HCT116 (cell line): ENCODE measurements around the gene CHST11. TPM values are rescaled to one million over a fixed set of nuclear protein-coding genes. Genes with fewer than 3 reads are reported as not detected.

Experiments
- ATAC-seq: fragments of 200-7000 bp; cut with Tn5 transposase; 2 replicates; pipeline ENCODE4 v1.9.1; 2020; ENCODE audit warnings: mild to moderate bottlenecking, moderate library complexity
- BruUV-seq: library from RNA; stranded (reverse); fragments of 400-500 nt; replicated peaks from 2 replicates; lab custom pipeline; 2021; lab: Mats Ljungman, UMichigan
- CTCF ChIA-PET: fragments of 300-600 bp; sonication (Branson Sonifier 250); formaldehyde crosslinking; loops from one replicate; lab custom pipeline; 2021; ENCODE audit warnings: antibody characterized with exemption; lab: Charles Lee
- POLR2A ChIA-PET: fragments of 300-600, 350-600 bp; sonication (Branson Sonifier 250); formaldehyde crosslinking; loops from one replicate; lab custom pipeline; 2021; ENCODE audit warnings: antibody characterized with exemption; lab: Charles Lee
- RAD21 ChIA-PET, 2 experiments: fragments of 300-600 bp; sonication (Branson Sonifier 250); formaldehyde crosslinking; loops; one replicate each; lab custom pipeline; 2023; ENCODE audit warnings: low total read pairs in 2 of 2; ENCODE audit not compliant: uncharacterized antibody in 2 of 2, unreplicated experiment in 2 of 2, low non-redundant PET in 1 of 2; lab: Charles Lee
- DNase-seq: peaks from one replicate; pipeline ENCODE4 v3.0.0-alpha.2; 2010; ENCODE audit warnings: low read depth, low spot score
- H2AFZ ChIP-seq: fragments of 200-600 bp; shearing (Covaris generic), sonication (generic); 2 replicates; pipeline ENCODE4 v1.6.1; 2017; ENCODE audit warnings: low read depth, mixed run types, mixed read lengths, antibody characterized with exemption, low read length; ENCODE audit not compliant: poor library complexity, severe bottlenecking
- H3K27ac ChIP-seq: 2 replicates; pipeline ENCODE4 v1.5.1; 2012; ENCODE audit warnings: low read depth, low read length
- H3K27me3 ChIP-seq: fragments of 200-600 bp; sonication (generic); 2 replicates; pipeline ENCODE4 v1.6.1; 2016; ENCODE audit warnings: mixed run types, low read length, mixed read lengths; ENCODE audit not compliant: insufficient read depth
- H3K36me3 ChIP-seq, 2 experiments: fragments of 200-500 bp in 1 of 2; fragments of 200-600 bp in 1 of 2; sonication (Bioruptor generic) in 1 of 2; sonication (generic) in 1 of 2; 2 replicates each; pipeline versions ENCODE4 v1.5.1 to v1.6.1; 2014 to 2016; ENCODE audit warnings: low read length in 2 of 2, inconsistent platforms in 1 of 2, mixed read lengths in 1 of 2, mixed run types in 1 of 2; ENCODE audit not compliant: insufficient read depth in 2 of 2, control insufficient read depth in 1 of 2
- H3K4me1 ChIP-seq, 2 experiments: fragments of 200-600 bp in 1 of 2; sonication (generic) in 1 of 2; 2 replicates each; pipeline versions ENCODE4 v1.5.1 to v1.6.1; 2012 to 2017; ENCODE audit warnings: low read length in 2 of 2, inconsistent platforms in 1 of 2, mild to moderate bottlenecking in 1 of 2, mixed read lengths in 1 of 2, mixed run types in 1 of 2, moderate library complexity in 1 of 2; ENCODE audit not compliant: insufficient read depth in 2 of 2, control insufficient read depth in 1 of 2
- H3K4me2 ChIP-seq: fragments of 200-600 bp; sonication (generic); 2 replicates; pipeline ENCODE4 v1.6.1; 2017; ENCODE audit warnings: mixed run types, low read length, mixed read lengths
- H3K4me3 ChIP-seq, 2 experiments: fragments of 200-600 bp in 1 of 2; sonication (generic) in 1 of 2; replicated peaks in 1 of 2; 2 replicates each; pipeline ENCODE4 v1.5.1; 2011 to 2016; ENCODE audit warnings: low read length in 2 of 2, control low read depth in 1 of 2, low read depth in 1 of 2, mild to moderate bottlenecking in 1 of 2, mixed read lengths in 1 of 2, mixed run types in 1 of 2
- H3K79me2 ChIP-seq: fragments of 200-600 bp; sonication (generic); 2 replicates; pipeline ENCODE4 v1.6.1; 2017; ENCODE audit warnings: mild to moderate bottlenecking, mixed run types, low read length, moderate library complexity, mixed read lengths; ENCODE audit not compliant: insufficient read depth
- H3K9ac ChIP-seq: fragments of 200-600 bp; sonication (generic); 2 replicates; pipeline ENCODE4 v1.6.1; 2016; ENCODE audit warnings: low read length, mixed read lengths
- H3K9me2 ChIP-seq: fragments of 200-600 bp; sonication (generic), shearing (Covaris generic); 2 replicates; pipeline ENCODE4 v1.6.1; 2017; ENCODE audit warnings: mixed run types, mild to moderate bottlenecking, moderate library complexity; ENCODE audit not compliant: insufficient read depth
- H3K9me3 ChIP-seq, 2 experiments: fragments of 200-500 bp in 1 of 2; fragments of 200-600 bp in 1 of 2; sonication (Bioruptor generic) in 1 of 2; sonication (generic) in 1 of 2; 2 replicates each; pipeline ENCODE4 v1.6.1; 2014 to 2017; ENCODE audit warnings: low read length in 2 of 2, mixed read lengths in 2 of 2, inconsistent platforms in 1 of 2, low read depth in 1 of 2, mild to moderate bottlenecking in 1 of 2, mixed run types in 1 of 2, moderate library complexity in 1 of 2; ENCODE audit not compliant: control insufficient read depth in 1 of 2, insufficient read depth in 1 of 2
- H4K20me1 ChIP-seq: fragments of 200-600 bp; sonication (generic), shearing (Covaris generic); 2 replicates; pipeline ENCODE4 v1.6.1; 2017; ENCODE audit warnings: mixed run types, mild to moderate bottlenecking, moderate library complexity; ENCODE audit not compliant: insufficient read depth
- CBX3 ChIP-seq: IDR thresholded peaks from 2 replicates; pipeline ENCODE4 v1.6.1; 2012; ENCODE audit warnings: low read depth
- CEBPB ChIP-seq: IDR thresholded peaks from 2 replicates; pipeline ENCODE4 v1.6.1; 2012; ENCODE audit warnings: low read depth
- EGR1 ChIP-seq: IDR thresholded peaks from 2 replicates; pipeline ENCODE4 v1.6.1; 2012; ENCODE audit warnings: low read depth
- ELF1 ChIP-seq: IDR thresholded peaks from 2 replicates; pipeline ENCODE4 v1.6.1; 2012; ENCODE audit warnings: low read depth, borderline replicate concordance
- FOSL1 ChIP-seq: IDR thresholded peaks from 2 replicates; pipeline ENCODE4 v1.6.1; 2012; ENCODE audit warnings: low read depth
- JUND ChIP-seq: IDR thresholded peaks from 2 replicates; pipeline ENCODE4 v1.6.1; 2012
- POLR2A ChIP-seq: IDR thresholded peaks from 2 replicates; pipeline ENCODE4 v1.7.0; 2011; ENCODE audit warnings: borderline replicate concordance; ENCODE audit not compliant: insufficient read depth, insufficient read length; ENCODE audit errors: extremely low read depth
- POLR2AphosphoS5 ChIP-seq: IDR thresholded peaks from 2 replicates; pipeline ENCODE4 v1.6.1; 2011; ENCODE audit warnings: mild to moderate bottlenecking, low read depth, low read length, moderate library complexity
- RAD21 ChIP-seq: IDR thresholded peaks from 2 replicates; pipeline ENCODE4 v1.6.1; 2012; ENCODE audit warnings: low read depth, mild to moderate bottlenecking
- SIN3A ChIP-seq: IDR thresholded peaks from 2 replicates; pipeline ENCODE4 v1.6.1; 2012; ENCODE audit warnings: low read depth
- SRF ChIP-seq: IDR thresholded peaks from 2 replicates; pipeline ENCODE4 v1.6.1; 2012; ENCODE audit warnings: low read depth
- TCF7L2 ChIP-seq: IDR thresholded peaks from 2 replicates; pipeline ENCODE4 v1.7.0; 2011; ENCODE audit warnings: borderline replicate concordance, inconsistent platforms; ENCODE audit not compliant: insufficient read depth, insufficient read length; ENCODE audit errors: extremely low read depth
- YY1 ChIP-seq: IDR thresholded peaks from 2 replicates; pipeline ENCODE4 v1.6.1; 2011; ENCODE audit warnings: low read length, low read depth, moderate library complexity, mild to moderate bottlenecking; ENCODE audit not compliant: insufficient replicate concordance; ENCODE audit errors: extremely low read depth
- ZNF274 ChIP-seq: fragments of 200-500 bp; sonication (Bioruptor generic); IDR thresholded peaks from 2 replicates; pipeline ENCODE4 v1.6.1; 2014; ENCODE audit warnings: mild to moderate bottlenecking, low read depth, low read length, inconsistent platforms
- intact Hi-C: fragments of 100-400 bp; cut with micrococcal nuclease; formaldehyde crosslinking; loops from 2 replicates; pipeline ENCODE4 v1.10.0; 2022
- total RNA-seq: library from RNA; stranded (reverse); gene quantifications from one replicate; pipeline ENCODE4 v1.2.1, GENCODE V29; 2021; ENCODE audit not compliant: unreplicated experiment
- TF ChIP-seq, protein P1 (sequence below): IDR thresholded peaks from 2 replicates; pipeline ENCODE4 v1.6.1; 2012; ENCODE audit warnings: low read depth
- TF ChIP-seq, protein P2 (sequence below): IDR thresholded peaks from 2 replicates; pipeline ENCODE4 v1.6.1; 2011; ENCODE audit warnings: mild to moderate bottlenecking, low read length, moderate library complexity; ENCODE audit not compliant: insufficient replicate concordance; ENCODE audit errors: extremely low read depth
- TF ChIP-seq, protein P3 (sequence below): IDR thresholded peaks from 2 replicates; pipeline ENCODE4 v1.6.1; 2012

Gene CHST11
- total RNA-seq, 1 experiment from 2014 or later, result 10.1 TPM

DNA sequence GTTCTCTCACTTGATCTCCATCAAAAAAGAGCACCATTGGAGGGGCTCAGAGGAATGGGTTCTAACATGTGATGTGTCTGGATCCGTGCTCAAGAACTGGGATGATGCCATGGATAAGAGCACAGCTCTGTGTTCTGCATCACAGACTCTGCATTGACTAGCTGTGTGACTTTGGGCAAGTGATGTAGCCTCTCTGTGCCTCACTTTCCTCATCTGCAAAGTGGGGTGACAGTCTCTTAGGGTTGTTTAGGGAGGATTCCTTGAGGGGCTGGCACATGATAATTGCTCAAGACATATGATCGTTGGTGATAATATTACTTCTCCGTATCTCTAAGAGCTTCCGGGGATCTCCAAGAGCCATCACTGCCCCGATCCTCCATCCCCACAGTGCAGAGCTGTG lies 202.3 kb downstream of the CHST11 start:
- no peaks in the 10 kb centered on the region for H3K9me3 ChIP-seq
- no peak for TF ChIP-seq SRF
- no peak for TF ChIP-seq POLR2AphosphoS5
- TF ChIP-seq, all 23 proteins: peak for 0
- Histone ChIP-seq H3K27me3 (no peaks in the 10 kb centered on the region; the same call in 1 of the 2 replicates), H3K4me3 (no peak overlapping the region), H4K20me1 (no peaks in the 10 kb centered on the region), H3K79me2 (no peaks in the 10 kb centered on the region), H3K4me1 (no peaks in the 10 kb centered on the region), H3K9ac (no peak overlapping the region), H3K27ac (no peak overlapping the region), H3K4me2 (no peak overlapping the region), H3K36me3 (no peaks in the 10 kb centered on the region), H2AFZ (no peak overlapping the region), H3K9me2 (no peaks in the 10 kb centered on the region)
- intact Hi-C loops, result no loop called here
- RAD21 ChIA-PET, result no interaction called here
- POLR2A ChIA-PET, result no interaction called here
- no TSS peak for BruUV-seq
- ATAC-seq (no peak), DNase-seq (no peak)
- CTCF ChIA-PET, result no interaction called here

DNA sequence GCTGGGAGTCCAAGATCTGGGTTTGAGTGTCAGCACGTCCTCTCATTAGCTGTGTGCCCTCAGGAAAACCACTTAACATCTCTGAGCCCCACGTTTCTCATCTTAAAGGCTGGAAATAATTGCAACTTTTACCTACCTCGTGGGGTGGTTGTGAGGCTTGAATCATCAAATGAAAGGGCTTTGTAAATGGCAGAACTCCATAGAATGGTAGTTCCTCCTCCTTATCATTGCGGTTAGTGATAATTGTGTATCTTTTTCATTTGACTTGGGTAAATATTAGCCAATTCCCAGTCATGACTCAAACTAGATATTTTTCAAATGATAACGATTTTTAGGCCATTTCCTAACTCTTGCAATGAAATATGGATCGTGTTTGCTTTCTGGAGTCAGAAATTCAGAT lies 205.5 kb downstream of the CHST11 start:
- Histone ChIP-seq H3K79me2 (no peaks in the 10 kb centered on the region), H3K36me3 (no peaks in the 10 kb centered on the region), H3K27me3 (no peaks in the 10 kb centered on the region), H3K27ac (no peak overlapping the region), H3K9ac (no peak overlapping the region), H3K4me3 (no peak overlapping the region), H3K9me2 (no peaks in the 10 kb centered on the region), H3K9me3 (no peaks in the 10 kb centered on the region), H4K20me1 (no peaks in the 10 kb centered on the region), H3K4me2 (no peak overlapping the region), H2AFZ (no peak overlapping the region), H3K4me1 (no peaks in the 10 kb centered on the region)
- TF ChIP-seq JUND, result no peak
- TF ChIP-seq ZNF274, result no peak
- TF ChIP-seq POLR2AphosphoS5, result no peak
- TF ChIP-seq CBX3, result no peak
- no peak for TF ChIP-seq ELF1
- TF ChIP-seq EGR1, result no peak
- TF ChIP-seq YY1, result no peak
- TF ChIP-seq, protein P1, sequence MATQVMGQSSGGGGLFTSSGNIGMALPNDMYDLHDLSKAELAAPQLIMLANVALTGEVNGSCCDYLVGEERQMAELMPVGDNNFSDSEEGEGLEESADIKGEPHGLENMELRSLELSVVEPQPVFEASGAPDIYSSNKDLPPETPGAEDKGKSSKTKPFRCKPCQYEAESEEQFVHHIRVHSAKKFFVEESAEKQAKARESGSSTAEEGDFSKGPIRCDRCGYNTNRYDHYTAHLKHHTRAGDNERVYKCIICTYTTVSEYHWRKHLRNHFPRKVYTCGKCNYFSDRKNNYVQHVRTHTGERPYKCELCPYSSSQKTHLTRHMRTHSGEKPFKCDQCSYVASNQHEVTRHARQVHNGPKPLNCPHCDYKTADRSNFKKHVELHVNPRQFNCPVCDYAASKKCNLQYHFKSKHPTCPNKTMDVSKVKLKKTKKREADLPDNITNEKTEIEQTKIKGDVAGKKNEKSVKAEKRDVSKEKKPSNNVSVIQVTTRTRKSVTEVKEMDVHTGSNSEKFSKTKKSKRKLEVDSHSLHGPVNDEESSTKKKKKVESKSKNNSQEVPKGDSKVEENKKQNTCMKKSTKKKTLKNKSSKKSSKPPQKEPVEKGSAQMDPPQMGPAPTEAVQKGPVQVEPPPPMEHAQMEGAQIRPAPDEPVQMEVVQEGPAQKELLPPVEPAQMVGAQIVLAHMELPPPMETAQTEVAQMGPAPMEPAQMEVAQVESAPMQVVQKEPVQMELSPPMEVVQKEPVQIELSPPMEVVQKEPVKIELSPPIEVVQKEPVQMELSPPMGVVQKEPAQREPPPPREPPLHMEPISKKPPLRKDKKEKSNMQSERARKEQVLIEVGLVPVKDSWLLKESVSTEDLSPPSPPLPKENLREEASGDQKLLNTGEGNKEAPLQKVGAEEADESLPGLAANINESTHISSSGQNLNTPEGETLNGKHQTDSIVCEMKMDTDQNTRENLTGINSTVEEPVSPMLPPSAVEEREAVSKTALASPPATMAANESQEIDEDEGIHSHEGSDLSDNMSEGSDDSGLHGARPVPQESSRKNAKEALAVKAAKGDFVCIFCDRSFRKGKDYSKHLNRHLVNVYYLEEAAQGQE, result no peak
- no peak for TF ChIP-seq SIN3A
- TF ChIP-seq POLR2A, result no peak
- no peak for TF ChIP-seq FOSL1
- TF ChIP-seq, protein P2, sequence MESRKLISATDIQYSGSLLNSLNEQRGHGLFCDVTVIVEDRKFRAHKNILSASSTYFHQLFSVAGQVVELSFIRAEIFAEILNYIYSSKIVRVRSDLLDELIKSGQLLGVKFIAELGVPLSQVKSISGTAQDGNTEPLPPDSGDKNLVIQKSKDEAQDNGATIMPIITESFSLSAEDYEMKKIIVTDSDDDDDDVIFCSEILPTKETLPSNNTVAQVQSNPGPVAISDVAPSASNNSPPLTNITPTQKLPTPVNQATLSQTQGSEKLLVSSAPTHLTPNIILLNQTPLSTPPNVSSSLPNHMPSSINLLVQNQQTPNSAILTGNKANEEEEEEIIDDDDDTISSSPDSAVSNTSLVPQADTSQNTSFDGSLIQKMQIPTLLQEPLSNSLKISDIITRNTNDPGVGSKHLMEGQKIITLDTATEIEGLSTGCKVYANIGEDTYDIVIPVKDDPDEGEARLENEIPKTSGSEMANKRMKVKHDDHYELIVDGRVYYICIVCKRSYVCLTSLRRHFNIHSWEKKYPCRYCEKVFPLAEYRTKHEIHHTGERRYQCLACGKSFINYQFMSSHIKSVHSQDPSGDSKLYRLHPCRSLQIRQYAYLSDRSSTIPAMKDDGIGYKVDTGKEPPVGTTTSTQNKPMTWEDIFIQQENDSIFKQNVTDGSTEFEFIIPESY, result no peak
- TF ChIP-seq RAD21, result no peak
- TF ChIP-seq CEBPB, result no peak
- no peak for TF ChIP-seq TCF7L2
- TF ChIP-seq, protein P3, sequence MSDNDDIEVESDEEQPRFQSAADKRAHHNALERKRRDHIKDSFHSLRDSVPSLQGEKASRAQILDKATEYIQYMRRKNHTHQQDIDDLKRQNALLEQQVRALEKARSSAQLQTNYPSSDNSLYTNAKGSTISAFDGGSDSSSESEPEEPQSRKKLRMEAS, result no peak
- no peak for TF ChIP-seq SRF
- ChIA-PET CTCF (interaction anchor here (0.7 kb wide), 1 partner anchor 8 kb away, joined by 3 read pairs; no protein-coding TSS in a partner anchor), POLR2A (no interaction called here), RAD21 (no interaction called here)
- intact Hi-C loops, result no loop called here
- no peak for ATAC-seq
- DNase-seq, result no peak
- BruUV-seq, result no TSS peak
